GM21526 (cell line): Measurements from ENCODE around the gene DNAAF5.
"Not testable (repeated sequence)": the region's sequence is repeated elsewhere in the genome, so short reads cannot be mapped to it uniquely, and the experiment has no call there.

Source experiments
- ATAC-seq: cut with Tn5 transposase; IDR thresholded peaks from one replicate; pipeline ENCODE4 v1.9.1; 2021; ENCODE audit warnings: moderate library complexity; ENCODE audit not compliant: unreplicated experiment, low FRiP score

Gene DNAAF5

DNA sequence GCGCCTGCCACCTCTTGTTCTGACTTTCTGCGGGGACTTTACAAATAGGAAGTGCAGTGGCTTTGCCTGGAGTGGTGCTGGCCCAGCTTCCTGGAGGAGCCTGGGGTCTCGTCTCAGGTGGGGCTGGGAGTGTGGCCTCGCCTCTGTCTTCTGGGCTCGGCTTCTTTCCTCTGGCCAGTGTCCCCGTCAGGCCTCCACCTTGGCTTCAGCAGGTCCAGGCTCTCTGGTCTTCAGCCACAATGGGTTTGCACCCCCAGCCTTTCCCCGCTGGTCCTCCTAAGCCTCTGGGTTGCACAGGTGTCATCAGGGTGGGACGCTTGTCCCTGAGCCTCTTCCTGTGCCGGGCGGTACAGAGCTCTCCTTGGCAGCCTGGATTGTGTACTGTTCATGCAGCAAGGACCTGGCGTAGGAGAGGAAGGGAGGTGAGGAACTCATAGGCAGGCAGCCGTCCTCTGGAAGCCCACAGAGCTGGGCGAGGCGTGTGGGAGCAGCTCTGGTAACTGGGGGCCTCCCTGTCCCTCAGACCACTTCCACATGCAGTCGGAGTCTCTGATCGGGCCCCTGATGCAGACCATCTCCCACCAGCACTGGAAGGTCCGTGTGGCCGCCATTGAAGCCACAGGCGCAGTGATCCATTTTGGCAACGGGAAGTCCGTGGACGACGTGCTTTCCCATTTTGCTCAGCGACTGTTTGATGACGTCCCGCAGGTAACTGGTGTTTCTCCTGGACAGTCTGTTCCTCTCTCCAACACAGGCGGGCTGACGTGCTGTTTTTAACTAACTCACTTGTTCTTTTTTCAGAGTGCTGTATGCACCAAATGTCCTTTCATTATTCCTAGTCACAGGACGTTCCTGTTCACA, 2.9 kb downstream of the DNAAF5 start:
- ATAC-seq: no peak

DNA sequence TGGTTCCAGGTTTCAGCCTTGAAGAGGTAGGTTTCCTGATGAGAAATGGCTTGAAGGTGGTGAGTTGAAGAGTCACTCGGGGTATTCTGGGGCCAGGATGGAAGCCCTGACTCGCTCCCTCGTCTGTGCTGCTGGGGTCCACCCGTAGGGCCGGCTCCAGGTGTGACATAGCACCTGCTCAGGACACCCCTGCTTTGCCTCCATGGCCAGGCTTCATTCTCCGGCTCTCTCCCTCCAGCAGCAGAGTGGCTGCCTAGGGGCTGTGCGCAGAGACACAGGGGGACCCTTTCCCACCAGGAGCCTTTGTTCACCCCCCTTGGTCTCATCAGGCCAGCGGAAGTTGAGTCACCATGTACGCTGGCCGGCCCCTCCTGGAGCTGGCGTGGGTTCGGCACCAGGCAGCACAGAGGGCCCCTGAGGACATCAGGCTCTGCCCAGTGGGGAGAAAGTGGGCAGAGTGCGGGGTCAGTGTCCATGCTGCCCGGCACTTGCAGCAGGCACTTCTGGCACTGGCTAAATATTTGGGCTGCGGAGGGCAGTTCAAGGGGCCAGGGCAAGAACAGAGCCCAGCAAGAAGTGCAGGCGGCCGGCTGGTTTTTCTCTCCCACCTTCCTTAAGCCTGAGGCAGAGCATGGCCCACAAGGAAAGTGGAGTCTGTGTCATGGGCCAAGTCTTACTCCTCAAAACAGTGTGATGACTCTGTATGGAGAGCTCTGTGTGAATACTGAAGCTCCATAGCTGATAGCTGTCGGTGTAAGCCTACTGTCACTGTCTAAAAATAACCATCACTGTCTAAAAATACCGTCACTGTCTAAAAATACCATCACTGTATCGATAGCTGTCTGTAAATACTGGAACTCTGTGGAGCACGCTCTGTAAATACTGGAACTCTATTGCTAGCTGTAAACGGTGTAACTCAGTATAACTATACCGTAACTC, 4.3 kb downstream of the DNAAF5 start:
- no peak for ATAC-seq

DNA sequence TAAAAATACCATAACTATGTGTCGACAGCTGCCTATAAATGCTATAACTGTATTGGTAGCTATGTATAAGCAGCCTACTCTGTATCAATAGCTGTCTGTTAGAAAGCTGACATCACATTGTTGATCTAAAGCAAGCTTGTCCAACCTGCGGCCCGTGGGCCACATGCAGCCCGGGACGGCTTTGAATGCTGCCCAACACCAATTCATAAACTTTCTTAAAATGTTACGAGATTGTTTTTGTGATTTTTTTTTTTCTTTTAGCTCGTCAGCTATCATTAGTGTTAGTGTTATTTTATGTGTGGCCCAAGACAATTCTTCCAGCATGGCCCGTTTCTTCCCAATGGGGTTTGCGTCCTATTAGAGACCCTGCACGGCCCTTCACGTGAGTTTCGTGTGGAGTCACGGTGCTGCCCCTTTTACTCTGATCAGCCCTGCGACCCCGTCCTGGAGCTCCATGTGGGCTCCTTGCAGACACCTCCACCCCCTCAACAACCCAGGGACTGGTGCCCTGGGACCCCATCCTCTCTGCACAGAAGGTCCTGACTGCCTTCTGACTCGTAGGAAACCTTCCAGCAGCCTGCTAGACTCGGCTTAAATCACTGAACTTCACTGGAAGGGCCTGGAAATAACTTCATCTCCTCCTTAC, 5.1 kb downstream of the DNAAF5 start:
- ATAC-seq: no peak

GRCh38 chr7:732094-732541, 5.6 kb downstream of the DNAAF5 start:
- no peak for ATAC-seq

GRCh38 chr7:732556-732955, 6.1 kb downstream of the DNAAF5 start:
- ATAC-seq: no peak

DNA sequence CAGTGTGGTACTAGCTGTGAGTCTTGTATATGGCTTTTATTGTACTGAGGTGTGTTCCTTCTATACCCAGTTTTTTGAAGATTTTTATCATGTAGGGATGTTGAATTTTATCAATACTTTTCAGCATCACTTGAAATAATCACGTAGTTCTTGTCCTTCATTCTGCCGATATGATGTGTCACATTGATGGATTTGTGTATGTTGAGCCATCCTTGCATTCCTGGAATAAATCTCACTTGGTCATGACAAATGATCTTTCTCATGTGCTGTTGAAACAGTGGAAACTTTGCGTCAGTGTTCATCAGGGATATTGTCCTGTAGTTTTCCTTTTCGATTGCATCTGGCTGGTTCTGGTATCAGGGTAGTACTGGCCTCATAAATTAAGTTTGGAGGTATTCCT, 7.7 kb downstream of the DNAAF5 start:
- no peak for ATAC-seq

GRCh38 chr7:734808-735207, 8.3 kb downstream of the DNAAF5 start:
- no peak for ATAC-seq

GRCh38 chr7:738241-738640, 11.7 kb downstream of the DNAAF5 start:
- ATAC-seq: no peak

DNA sequence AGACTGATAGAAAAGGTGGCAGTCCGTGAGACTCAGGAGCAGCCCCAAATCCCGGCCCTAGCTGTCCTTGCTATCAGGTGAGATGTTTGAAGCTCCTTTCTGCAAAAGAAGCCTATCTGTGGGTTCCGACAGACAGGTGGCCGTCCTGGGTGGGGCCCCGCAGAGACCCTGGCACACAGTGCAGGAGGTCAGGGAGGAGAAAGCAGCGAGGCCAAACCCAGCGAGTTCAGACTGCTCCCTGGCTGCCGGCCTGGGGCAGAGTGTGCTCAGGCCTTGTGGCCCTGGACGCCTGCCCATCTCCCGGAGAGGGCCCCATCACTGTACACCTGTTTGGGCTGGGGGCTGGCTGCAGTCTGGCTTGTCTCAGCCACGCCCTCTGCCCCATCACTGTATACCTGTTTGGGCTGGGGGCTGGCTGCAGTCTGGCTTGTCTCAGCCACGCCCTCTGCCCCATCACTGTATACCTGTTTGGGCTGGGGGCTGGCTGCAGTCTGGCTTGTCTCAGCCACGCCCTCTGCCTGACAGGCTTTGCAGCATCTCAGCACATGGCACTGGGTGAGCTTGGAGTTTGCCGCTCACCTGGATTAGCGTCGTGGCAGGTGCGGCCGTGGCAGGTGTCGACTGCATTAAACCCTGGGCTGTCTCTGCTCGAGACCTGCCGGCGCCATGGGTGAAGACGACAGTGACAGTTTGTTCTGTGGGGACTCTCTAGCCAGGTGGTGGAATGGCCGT, 12.4 kb downstream of the DNAAF5 start:
- no peak for ATAC-seq

DNA sequence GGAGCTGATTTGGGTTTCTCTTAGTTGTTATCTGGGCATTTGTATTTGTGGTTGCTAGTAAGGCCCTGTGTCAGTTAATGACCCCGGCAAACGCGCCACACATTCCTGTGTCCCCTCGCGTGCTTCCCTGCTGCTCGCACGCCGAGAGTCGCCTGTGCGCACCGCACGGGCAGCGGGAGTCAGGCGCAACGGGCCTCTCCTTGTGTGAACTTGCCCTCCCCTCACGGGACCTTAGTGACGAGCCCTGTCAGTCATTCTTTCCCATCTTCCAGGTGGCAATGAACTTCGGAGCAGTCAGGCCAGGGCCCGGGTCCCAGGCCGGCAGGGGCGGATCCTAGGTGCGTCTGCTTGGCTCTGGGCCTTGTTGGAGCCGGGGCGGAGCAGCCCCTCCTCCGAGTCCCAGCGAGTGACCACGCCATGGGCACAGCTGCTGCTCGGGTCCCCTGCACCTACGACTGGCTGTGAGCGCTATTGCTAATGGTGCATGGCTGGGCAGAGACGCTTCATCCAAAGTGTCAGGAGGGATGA, 13.0 kb downstream of the DNAAF5 start:
- no peak for ATAC-seq

- no peak for ATAC-seq
These were observed 13.8 kb downstream of the DNAAF5 start for GRCh38 chr7:739983-740942.

DNA sequence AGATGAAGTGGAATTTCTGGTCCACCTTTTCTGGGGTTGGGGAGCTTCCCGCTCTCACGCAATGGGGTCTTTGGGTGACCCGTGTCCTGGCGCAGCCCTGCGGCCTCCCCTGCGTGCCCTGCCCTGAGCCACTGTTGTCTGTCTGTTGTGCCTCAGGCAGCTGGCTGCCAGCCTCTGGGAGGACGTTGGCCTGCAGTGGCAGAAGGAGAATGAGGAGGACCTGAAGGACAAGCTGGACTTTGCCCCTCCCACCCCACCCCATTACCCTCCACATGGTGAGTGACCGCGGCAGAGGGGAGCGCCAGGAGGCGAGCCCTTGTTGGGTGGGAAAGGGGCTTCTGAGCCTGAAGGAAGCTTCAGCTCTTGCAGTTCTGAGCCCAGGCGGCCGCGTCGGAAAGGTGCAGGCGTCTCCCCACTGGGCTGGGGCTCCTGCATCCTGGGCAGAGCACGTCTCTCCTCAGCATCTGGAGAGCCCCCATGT, 14.7 kb downstream of the DNAAF5 start:
- no peak for ATAC-seq

GRCh38 chr7:741850-742249, 15.4 kb downstream of the DNAAF5 start:
- no peak for ATAC-seq

DNA sequence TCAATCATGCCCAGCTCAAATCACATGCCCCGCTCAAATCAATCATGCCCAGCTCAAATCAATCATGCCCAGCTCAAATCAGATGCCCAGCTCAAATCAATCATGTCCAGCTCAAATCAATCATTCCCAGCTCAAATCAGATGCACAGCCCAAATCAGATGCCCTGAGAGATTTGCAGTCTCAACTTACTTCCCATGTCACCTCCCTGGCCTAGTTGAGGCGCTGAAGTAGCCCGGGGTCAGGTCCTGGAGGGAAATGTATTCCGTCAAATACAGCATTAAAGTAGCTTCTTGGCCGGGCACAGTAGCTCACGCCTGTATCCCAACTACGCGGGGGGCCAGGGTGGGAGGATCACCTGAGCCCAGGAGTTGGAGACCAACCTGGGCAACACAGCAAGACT, 16.3 kb downstream of the DNAAF5 start:
- no peak for ATAC-seq

DNA sequence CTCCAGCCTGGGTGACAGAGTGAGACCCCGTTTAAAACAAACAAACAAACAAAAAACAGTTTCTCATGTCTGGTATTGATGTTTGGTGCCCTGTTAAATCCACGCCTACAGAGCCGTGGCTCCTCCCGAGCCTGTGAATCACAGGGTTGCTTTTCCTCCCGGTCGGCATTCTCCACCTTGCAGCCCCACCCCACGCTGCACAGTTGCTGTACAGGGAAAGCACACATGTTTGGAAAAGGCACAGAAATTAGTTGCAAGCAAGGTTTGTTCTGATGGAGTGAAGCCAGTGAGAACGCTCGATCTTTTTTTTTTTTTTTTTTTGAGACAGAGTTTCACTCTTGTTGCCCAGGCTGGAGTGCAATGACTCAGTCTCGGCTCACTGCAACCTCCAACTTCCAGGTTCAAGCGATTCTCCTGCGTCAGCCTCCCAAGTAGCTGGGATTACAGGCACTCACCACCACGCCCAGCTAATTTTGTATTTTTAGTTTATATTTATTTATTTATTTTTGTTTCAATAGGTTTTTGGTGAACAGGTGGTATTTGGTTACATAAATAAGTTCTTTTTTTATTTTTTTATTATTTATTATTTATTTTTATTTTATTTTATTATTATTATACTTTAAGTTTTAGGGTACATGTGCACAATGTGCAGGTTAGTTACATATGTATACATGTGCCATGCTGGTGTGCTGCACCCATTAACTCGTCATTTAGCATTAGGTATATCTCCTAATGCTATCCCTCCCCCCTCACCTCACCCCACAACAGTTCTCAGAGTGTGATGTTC, 17.0 kb downstream of the DNAAF5 start:
- not testable (repeated sequence) for ATAC-seq

DNA sequence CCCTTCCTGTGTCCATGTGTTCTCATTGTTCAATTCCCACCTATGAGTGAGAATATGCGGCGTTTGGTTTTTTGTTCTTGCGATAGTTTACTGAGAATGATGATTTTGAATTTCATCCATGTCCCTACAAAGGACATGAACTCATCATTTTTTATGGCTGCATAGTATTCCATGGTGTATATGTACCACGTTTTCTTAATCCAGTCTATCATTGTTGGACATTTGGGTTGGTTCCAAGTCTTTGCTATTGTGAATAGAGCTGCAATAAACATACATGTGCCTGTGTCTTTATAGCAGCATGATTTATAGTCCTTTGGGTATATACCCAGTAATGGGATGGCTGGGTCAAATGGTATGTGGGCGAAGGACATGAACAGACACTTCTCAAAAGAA, 17.6 kb downstream of the DNAAF5 start:
- ATAC-seq: not testable (repeated sequence)

DNA sequence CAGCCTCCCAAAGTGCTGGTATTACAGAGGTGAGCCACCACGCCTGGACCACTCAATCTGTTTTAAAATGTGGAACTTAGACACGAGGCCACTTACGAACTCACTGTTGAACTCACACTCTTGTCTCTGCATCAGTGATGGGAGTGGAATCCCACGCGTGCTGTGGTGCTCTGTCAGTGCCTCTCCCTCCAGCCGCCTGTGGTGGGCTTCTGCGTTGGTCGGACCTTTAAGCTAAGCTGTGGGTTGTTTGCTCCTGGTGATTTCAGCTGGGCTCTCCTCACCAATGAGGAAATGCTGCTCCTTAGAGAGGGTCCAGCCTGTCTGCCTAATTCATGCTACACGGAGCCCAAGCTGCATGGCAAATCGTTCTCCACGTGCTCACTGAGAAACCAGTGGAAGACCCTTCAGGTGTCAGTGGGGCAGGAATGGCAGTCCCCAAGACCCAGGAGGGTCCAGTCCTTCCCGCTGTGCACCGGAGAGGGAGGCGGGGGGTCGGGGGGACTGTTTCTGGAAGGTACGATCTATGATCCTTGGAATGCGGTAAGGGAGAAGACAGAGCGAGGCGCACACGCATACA, 18.4 kb downstream of the DNAAF5 start:
- ATAC-seq: no peak
